SW480 (cell line): ENCODE results near the gene NRAS.
"Not testable (repeated sequence)": the region's sequence is repeated elsewhere in the genome, so short reads cannot be mapped to it uniquely, and the experiment has no call there.

Experiments
- DNase-seq: peaks from one replicate; pipeline ENCODE4 v3.0.0-alpha.2; 2016; ENCODE audit warnings: low spot score

The NRAS gene

GRCh38 chr1:114716304-114717170 lies at the start of gene NRAS:
Gene NRAS, minus strand, starts transcription at chr1:114716771. Its CDS starts 611 bp downstream, at chr1:114716160.
- DNase-seq: peak; percentile 80

DNA sequence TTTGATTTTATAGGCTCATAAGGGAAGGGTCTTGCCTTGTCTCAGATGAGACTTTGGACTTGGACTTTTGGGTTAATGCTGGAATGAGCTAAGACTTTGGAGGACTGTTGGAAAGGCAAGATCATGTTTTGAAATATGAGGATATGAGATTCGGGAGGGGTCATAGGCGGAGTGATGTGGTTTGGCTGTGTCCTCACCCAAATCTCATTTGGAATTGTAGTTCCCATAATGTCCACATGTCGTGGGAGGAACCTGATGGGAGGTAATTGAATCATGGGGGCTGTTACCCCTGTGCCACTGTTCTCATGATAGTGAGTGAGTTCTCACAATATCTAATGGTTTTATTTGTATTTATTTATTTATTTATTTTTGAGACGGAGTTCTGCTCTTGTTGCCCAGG lies 48.1 kb upstream of the NRAS start:
- no peak for DNase-seq

DNA sequence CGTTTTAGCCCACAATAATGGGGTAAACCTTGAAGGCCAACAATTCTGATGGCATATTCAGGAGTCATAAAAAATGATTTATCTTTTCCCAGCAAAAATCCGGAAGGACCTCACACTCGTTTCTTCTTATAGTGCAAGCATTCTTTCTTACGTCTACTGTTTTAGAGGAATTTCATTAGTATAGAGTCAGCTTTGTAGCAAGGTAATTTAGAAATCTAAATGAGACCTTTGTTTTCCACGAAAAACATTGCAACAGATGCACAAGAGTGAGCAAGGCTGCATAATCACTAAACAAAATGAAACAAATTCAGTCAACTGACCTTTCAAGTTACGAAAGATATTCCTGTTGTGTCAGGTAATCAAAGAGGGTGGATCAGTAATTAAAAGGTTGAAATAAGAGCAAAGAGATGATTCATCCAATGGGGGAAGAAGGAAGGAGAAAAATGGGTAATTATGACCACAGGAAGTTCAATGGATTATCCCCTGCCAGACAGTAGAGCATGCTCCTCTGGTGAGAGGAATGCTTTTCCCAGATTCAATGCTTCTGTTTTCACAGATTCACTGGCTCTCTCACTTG lies 41.8 kb upstream of the NRAS start:
- DNase-seq: peak; percentile 62

GRCh38 chr1:114757455-114758255 lies 41.1 kb upstream of the NRAS start, which contains the start of gene CSDE1:
Gene CSDE1, minus strand, starts transcription at chr1:114757984. Its CDS starts 18,094 bp downstream, at chr1:114739890.
- DNase-seq: peak; percentile 97

GRCh38 chr1:114756949-114757454 lies 40.4 kb upstream of the NRAS start:
- DNase-seq: no peak

GRCh38 chr1:114756009-114756892 lies 39.7 kb upstream of the NRAS start:
- DNase-seq: no peak

DNA sequence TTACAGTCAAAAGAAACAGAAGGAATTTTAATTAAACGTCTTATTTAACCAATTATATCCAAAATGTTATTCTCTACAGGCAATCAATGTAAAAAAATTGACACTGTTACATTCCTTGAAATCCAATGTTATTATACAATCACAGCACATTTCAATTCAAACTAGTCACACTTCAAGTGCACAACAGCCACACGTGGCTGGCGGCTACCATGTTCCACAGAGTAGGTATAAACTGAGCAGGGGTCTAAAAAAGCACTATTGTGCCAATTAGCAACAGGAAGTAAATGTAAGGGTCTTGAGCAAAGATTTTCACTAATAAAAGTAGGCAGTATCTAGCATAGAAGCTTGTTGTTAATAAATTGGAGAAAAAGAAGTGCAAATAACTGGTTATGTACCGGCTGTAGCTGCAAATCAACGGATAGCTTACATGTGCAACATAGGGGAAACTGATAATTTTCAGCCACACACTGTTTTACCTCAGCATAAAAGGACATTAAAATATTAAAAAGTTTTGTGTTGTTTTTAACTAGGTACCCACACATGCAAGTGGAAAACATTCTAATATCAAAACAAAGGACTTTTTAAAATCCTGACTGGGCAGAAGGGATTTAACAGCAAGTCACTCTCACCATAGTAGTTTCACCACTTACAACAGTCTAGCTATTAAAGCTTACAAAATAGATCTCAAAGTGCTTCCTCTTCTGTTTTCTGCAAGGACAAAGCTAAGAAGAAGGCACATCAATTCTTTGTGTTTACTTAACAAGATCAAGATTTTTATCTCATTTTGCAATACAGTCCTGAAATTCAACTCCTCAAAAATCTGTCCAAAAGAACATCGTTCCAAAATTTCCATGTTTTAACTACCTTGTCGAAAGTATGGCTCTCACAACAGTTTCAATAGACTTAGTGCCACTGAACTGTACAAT lies 38.7 kb upstream of the NRAS start:
- DNase-seq: no peak

- not testable (repeated sequence) for DNase-seq
Observed at GRCh38 chr1:114753702-114754101, 37.1 kb upstream of the NRAS start.

- no peak for DNase-seq
Observed at GRCh38 chr1:114753143-114753542, 36.6 kb upstream of the NRAS start.

- DNase-seq: no peak
Observed at GRCh38 chr1:114750780-114751179, 34.2 kb upstream of the NRAS start.

GRCh38 chr1:114749835-114750234 lies 33.3 kb upstream of the NRAS start:
- no peak for DNase-seq

DNA sequence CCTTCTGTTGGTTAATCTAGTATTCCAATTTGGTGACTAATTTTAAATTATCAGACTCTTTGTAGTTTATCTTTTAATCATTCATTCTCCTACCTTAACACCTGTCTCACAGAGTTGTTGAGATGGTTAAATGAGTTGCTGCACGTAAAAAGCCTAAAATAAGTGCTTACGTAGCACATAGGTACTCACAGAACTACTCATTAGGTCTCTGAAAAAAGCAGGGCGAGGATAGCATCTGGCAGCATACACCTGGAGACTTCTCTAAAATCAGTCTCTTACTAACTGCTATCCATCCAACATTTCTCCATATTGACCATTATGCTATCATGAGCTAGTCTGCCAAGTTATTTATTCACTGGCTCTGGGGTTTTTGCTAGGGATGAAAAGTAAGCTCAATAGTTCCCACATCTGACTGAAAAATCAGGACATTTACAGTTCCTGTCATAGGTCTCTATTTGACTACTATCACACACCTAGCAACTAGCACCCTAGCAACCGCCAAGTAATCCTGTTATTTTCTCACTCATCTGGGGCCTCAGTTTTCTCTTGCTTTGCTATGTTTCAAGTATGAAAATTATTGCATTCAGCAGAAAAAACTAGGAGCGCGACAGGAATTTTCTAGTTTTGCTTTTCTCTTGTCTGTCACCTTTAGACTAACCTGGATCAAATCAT lies 30.0 kb upstream of the NRAS start:
- DNase-seq: no peak

DNA sequence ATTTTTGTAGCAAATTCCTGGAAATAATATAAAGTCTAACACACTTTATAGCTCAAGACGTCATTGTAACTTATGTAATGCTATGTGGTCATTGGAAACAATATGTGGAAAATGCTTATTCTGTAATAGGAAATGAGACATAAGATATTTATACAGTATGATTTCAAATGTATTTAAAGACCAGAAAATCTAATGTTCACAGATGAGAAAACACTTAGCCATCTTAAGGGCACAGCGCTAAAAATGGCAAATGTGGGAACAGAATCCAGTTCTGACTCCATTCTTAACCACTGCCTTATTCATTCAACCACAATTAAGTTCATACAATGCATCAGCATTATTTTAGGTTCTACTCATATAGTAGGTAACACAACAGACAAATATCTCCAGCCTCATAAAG lies 28.7 kb upstream of the NRAS start:
- no peak for DNase-seq

DNA sequence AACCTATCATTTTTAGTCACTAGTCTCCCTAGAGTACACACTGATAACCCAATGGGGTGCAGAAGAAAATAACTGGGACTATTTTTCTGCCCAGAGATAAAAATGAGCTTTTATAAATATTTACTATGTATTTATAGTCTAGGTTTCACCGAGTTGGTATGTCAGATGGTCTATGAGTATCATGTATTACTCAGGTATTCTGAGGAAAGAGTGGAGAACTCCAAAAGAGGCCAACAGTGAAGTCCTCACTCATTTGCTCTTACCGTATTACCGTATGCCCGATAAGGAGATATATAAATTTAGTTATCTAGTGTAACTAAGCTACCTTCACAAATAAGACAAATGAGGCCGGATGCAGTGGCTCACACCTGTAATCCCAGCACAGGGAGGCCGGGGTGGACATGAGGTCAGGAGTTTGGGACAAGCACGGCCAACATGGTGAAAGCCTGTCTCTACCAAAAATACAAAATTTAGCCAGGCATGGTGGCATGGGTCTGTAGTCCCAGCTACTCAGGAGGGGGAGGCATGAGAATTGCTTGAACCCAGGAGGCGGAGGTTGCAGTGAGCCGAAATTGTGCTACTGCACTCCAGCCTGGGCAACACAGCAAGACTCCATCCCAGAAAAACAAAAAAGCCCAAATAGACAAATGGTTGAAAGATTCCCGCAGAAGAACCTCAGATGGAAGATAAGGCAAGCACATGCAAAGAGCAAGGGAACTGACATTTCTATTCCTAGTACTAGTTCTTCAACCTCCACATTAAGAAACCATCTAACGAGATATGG lies 25.6 kb upstream of the NRAS start:
- DNase-seq: no peak

- DNase-seq: no peak
Observed at GRCh38 chr1:114740331-114740730, 23.8 kb upstream of the NRAS start.

GRCh38 chr1:114737314-114737849 lies 20.8 kb upstream of the NRAS start:
- no peak for DNase-seq

- no peak for DNase-seq
Observed at GRCh38 chr1:114735479-114735878, 18.9 kb upstream of the NRAS start.

DNA sequence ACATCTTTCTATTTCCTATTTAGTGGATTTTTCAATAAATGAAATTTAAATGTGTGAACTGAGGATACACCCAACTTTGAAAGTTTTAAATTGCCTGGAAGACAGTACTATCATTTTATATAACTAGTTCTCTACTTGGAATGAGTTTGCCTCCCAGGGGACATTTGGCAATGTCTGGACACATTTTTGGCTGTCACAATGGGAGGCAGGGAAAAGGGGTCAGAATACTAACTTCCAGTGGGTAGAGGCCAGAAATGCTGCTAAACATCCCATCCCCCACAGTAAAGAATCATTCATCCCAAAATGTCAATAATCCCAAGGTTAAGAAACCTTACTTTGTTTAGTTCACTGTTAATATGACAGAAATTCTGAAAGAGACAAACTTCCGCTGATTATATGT lies 13.2 kb upstream of the NRAS start:
- DNase-seq: no peak

DNA sequence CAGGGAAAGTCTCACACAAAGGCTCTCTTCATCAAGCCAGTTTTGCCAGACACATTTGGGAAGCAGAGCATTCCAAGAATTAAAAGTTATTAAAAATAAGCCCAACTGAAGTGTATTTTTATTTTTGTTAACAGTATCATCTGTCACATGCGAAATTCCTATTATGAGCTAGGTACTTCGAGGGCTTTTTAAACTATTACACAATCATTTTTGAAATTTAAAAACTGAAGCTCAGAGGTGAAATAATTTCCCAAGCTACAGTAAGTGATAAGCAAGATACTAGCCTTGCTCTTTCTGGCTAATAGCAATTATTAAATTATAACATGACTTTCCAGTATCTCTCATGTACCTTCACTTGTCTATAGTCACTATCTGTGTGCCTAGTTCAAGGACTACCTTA lies 12.0 kb upstream of the NRAS start:
- no peak for DNase-seq
